OCI-LY7 (cell line): ENCODE data around the gene SRSF10.

ENCODE experiments used
- EZH2phosphoT487 ChIP-seq: fragments of 200-600 bp; sonication (generic); IDR thresholded peaks from 2 replicates; pipeline ENCODE4 v1.6.1; 2018; ENCODE audit warnings: low read depth, borderline replicate concordance, mild to moderate bottlenecking, mixed run types, antibody characterized with exemption, low read length, moderate library complexity, mixed read lengths
- TF ChIP-seq, protein P1 (sequence below): fragments of 200-600 bp; sonication (generic); conservative IDR thresholded peaks from 2 replicates; pipeline ENCODE4 v1.5.1; 2014; ENCODE audit warnings: mild to moderate bottlenecking, antibody characterized with exemption, low read length, moderate library complexity, mixed read lengths

DNA sequence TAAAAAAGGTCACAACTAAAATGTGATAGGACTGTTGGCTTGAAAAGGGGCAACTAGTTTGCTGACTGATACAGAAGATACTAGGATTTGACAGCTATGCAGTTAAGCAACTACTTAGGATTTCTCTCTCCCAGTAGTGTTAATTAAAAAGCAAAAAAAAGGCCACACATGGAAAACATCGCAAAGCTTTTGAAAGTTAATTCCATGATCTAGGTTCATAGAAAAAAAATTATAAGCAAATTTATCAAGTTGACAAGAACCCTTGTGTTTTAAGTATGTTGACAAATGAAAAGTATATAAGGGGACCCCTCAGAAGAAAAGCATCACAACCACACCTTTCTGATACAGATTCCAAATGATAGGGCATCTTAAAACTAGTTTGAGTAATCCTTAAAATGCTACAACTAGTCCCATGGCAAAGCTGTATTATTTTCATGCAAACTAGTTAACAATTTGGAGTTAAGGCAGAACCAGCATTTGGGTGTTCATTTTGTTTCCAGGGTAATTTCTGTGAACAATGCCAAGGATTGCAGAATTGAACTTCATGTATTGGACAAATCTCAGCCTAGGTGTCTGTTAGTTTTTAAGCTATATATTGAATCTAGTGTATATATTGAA, 16.4 kb downstream of the SRSF10 start:
- TF ChIP-seq, protein P1, sequence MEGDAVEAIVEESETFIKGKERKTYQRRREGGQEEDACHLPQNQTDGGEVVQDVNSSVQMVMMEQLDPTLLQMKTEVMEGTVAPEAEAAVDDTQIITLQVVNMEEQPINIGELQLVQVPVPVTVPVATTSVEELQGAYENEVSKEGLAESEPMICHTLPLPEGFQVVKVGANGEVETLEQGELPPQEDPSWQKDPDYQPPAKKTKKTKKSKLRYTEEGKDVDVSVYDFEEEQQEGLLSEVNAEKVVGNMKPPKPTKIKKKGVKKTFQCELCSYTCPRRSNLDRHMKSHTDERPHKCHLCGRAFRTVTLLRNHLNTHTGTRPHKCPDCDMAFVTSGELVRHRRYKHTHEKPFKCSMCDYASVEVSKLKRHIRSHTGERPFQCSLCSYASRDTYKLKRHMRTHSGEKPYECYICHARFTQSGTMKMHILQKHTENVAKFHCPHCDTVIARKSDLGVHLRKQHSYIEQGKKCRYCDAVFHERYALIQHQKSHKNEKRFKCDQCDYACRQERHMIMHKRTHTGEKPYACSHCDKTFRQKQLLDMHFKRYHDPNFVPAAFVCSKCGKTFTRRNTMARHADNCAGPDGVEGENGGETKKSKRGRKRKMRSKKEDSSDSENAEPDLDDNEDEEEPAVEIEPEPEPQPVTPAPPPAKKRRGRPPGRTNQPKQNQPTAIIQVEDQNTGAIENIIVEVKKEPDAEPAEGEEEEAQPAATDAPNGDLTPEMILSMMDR, result no peak
- no peak for TF ChIP-seq EZH2phosphoT487
